Liver (tissue), 3 donors: ENCODE results near the gene PON2.

Experiments used
- GABPA ChIP-seq, 2 donors: IDR thresholded peaks in 1 of 2; conservative IDR thresholded peaks in 1 of 2; 2 replicates each; pipeline ENCODE4 v1.6.1; 2016; ENCODE audit warnings: antibody characterized with exemption in 2 of 2, mild to moderate bottlenecking in 1 of 2, moderate library complexity in 1 of 2
- SP1 ChIP-seq: IDR thresholded peaks from 2 replicates; pipeline ENCODE4 v1.6.1; 2018; ENCODE audit warnings: antibody characterized with exemption, mild to moderate bottlenecking
- YY1 ChIP-seq: IDR thresholded peaks from 2 replicates; pipeline ENCODE4 v1.6.1; 2016; ENCODE audit warnings: antibody characterized with exemption, mild to moderate bottlenecking
- TF ChIP-seq, protein P1 (sequence below): fragments of 150-350 bp; IDR thresholded peaks from 2 replicates; pipeline ENCODE4 v1.5.1; 2017; ENCODE audit warnings: improper control_type of control experiment, low read depth, low read length; ENCODE audit not compliant: missing input control
- TF ChIP-seq, protein P2 (sequence below): IDR thresholded peaks from 2 replicates; pipeline ENCODE4 v1.6.1; 2016; ENCODE audit warnings: antibody characterized with exemption
- TF ChIP-seq, protein P3 (sequence below): IDR thresholded peaks from 2 replicates; pipeline ENCODE4 v1.6.1; 2016; ENCODE audit warnings: antibody characterized with exemption, mild to moderate bottlenecking
- TF ChIP-seq, protein P4 (sequence below): IDR thresholded peaks from 2 replicates; pipeline ENCODE4 v1.6.1; 2016; ENCODE audit warnings: antibody characterized with exemption
- TF ChIP-seq, protein P5 (sequence below): IDR thresholded peaks from 2 replicates; pipeline ENCODE4 v1.6.1; 2016; ENCODE audit warnings: antibody characterized with exemption
- donor health status: healthy.
- donor health status: healthy.

DNA sequence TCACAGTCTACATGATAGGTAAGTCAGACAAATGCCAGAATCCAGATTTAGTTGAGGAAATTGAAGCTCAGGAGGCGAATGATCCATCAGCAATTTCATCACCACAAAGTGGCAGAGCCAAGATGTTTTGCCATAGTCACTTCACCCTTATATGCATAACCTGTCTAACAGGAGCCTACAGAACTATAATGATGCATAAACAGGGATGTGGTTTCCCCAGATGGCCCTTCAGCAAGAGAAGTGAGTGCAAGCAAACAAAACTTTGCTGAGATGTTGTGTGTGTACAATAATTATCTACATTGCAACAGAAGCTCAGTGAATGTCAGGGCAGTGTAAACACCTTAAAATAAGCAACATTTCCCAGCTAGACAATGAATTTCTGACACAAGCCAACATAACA is 67.2 kb downstream of the PON2 start:
- TF ChIP-seq, protein P1, sequence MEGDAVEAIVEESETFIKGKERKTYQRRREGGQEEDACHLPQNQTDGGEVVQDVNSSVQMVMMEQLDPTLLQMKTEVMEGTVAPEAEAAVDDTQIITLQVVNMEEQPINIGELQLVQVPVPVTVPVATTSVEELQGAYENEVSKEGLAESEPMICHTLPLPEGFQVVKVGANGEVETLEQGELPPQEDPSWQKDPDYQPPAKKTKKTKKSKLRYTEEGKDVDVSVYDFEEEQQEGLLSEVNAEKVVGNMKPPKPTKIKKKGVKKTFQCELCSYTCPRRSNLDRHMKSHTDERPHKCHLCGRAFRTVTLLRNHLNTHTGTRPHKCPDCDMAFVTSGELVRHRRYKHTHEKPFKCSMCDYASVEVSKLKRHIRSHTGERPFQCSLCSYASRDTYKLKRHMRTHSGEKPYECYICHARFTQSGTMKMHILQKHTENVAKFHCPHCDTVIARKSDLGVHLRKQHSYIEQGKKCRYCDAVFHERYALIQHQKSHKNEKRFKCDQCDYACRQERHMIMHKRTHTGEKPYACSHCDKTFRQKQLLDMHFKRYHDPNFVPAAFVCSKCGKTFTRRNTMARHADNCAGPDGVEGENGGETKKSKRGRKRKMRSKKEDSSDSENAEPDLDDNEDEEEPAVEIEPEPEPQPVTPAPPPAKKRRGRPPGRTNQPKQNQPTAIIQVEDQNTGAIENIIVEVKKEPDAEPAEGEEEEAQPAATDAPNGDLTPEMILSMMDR, result no peak
- TF ChIP-seq GABPA (IDR thresholded peaks at IDR 0.05 in 1 of 2, conservative IDR thresholded peaks at IDR 0.05 in 1 of 2), result no peak
- TF ChIP-seq SP1, result no peak
- TF ChIP-seq YY1, result no peak
- TF ChIP-seq, protein P2, sequence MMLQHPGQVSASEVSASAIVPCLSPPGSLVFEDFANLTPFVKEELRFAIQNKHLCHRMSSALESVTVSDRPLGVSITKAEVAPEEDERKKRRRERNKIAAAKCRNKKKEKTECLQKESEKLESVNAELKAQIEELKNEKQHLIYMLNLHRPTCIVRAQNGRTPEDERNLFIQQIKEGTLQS, result no peak
- TF ChIP-seq, protein P3, sequence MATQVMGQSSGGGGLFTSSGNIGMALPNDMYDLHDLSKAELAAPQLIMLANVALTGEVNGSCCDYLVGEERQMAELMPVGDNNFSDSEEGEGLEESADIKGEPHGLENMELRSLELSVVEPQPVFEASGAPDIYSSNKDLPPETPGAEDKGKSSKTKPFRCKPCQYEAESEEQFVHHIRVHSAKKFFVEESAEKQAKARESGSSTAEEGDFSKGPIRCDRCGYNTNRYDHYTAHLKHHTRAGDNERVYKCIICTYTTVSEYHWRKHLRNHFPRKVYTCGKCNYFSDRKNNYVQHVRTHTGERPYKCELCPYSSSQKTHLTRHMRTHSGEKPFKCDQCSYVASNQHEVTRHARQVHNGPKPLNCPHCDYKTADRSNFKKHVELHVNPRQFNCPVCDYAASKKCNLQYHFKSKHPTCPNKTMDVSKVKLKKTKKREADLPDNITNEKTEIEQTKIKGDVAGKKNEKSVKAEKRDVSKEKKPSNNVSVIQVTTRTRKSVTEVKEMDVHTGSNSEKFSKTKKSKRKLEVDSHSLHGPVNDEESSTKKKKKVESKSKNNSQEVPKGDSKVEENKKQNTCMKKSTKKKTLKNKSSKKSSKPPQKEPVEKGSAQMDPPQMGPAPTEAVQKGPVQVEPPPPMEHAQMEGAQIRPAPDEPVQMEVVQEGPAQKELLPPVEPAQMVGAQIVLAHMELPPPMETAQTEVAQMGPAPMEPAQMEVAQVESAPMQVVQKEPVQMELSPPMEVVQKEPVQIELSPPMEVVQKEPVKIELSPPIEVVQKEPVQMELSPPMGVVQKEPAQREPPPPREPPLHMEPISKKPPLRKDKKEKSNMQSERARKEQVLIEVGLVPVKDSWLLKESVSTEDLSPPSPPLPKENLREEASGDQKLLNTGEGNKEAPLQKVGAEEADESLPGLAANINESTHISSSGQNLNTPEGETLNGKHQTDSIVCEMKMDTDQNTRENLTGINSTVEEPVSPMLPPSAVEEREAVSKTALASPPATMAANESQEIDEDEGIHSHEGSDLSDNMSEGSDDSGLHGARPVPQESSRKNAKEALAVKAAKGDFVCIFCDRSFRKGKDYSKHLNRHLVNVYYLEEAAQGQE, result no peak
- TF ChIP-seq, protein P4, sequence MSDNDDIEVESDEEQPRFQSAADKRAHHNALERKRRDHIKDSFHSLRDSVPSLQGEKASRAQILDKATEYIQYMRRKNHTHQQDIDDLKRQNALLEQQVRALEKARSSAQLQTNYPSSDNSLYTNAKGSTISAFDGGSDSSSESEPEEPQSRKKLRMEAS, result no peak
- TF ChIP-seq, protein P5, sequence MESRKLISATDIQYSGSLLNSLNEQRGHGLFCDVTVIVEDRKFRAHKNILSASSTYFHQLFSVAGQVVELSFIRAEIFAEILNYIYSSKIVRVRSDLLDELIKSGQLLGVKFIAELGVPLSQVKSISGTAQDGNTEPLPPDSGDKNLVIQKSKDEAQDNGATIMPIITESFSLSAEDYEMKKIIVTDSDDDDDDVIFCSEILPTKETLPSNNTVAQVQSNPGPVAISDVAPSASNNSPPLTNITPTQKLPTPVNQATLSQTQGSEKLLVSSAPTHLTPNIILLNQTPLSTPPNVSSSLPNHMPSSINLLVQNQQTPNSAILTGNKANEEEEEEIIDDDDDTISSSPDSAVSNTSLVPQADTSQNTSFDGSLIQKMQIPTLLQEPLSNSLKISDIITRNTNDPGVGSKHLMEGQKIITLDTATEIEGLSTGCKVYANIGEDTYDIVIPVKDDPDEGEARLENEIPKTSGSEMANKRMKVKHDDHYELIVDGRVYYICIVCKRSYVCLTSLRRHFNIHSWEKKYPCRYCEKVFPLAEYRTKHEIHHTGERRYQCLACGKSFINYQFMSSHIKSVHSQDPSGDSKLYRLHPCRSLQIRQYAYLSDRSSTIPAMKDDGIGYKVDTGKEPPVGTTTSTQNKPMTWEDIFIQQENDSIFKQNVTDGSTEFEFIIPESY, result no peak
